ENCODE measurements around the gene PIAS4. TPM values are rescaled to one million over a fixed set of nuclear protein-coding genes. Genes with fewer than 3 reads are reported as not detected.

Gene PIAS4
- total RNA-seq, 1 donor from 2014 or later, result 17.0 TPM

DNA sequence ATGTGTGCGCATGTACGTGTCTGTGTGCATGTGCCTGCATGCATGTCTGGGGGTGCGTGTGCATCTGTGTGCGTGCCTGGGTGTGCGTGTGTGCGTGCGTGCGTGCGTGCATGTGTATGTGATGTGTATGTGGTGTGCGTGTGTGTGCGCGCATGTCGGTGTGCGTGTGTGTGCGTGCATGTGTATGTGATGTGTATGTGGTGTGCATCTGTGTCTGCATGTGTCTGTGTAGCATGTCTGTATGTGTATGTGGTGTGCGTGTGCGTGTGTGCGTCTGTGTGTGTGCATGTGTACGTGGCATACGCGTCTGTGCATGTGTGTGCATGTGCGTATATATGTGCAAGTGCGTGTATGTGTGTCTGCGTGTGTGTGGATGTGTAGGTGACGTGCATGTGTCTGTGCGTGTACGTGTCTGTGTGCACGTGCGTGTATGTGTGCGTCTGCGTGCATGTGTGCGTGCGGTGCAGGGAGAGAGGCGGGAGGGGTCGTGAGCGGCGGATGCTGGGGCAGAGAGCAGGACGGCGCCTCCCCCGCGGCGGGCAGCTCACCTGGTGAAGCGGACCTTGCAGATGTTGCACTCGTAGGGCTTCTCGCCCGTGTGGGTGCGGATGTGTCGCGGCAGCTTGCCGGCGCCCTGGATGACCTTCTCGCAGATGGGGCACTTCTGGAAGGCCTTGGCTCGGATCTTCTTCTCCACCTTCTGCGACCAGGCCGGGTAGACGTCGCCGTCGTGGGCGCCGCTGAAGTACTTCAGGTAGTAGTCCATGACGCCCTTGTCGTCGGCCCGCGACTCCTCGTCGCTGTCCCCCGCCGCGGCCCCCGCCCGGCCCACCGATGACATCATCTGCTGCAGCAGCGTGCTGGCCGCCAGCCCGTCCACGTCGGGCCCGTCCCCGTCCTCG, 46.1 kb downstream of the PIAS4 start:
- Mint-ChIP-seq H3K4me1 (peaks cover 11% of the 10 kb centered on the region), H3K4me3 (peak overlapping the region; percentile 27), H3K27ac (no peak overlapping the region), H3K36me3 (peaks cover 22% of the 10 kb centered on the region), H3K9me3 (no peaks in the 10 kb centered on the region), H3K27me3 (ENCODE audit: insufficient read depth, low read depth) (peaks cover 5% of the 10 kb centered on the region)
- Histone ChIP-seq H3K79me2 (ENCODE audit: low read depth) (peaks cover 43% of the 10 kb centered on the region), H3K9ac (no peak overlapping the region), H3K4me3 (no peak overlapping the region), H4K20me1 (ENCODE audit: low read depth) (peaks cover 54% of the 10 kb centered on the region), H3F3A (ENCODE audit: low read depth) (no peaks in the 10 kb centered on the region), H3K4me1 (no peaks in the 10 kb centered on the region), H3K27me3 (no peaks in the 10 kb centered on the region), H3K36me3 (no peaks in the 10 kb centered on the region), H3K4me2 (no peak overlapping the region), H2AFZ (replicated peaks) (no peak overlapping the region), H3K27ac (no peak overlapping the region), H3K9me3 (ENCODE audit: low read depth) (no peaks in the 10 kb centered on the region)
- no peak for DNase-seq (ENCODE audit: low spot score)
- TF ChIP-seq EZH2 (IDR thresholded peaks at IDR 0.05), result no peak
- no peak for TF ChIP-seq EZH2phosphoT487 (IDR thresholded peaks at IDR 0.05)
- TF ChIP-seq, protein P1, sequence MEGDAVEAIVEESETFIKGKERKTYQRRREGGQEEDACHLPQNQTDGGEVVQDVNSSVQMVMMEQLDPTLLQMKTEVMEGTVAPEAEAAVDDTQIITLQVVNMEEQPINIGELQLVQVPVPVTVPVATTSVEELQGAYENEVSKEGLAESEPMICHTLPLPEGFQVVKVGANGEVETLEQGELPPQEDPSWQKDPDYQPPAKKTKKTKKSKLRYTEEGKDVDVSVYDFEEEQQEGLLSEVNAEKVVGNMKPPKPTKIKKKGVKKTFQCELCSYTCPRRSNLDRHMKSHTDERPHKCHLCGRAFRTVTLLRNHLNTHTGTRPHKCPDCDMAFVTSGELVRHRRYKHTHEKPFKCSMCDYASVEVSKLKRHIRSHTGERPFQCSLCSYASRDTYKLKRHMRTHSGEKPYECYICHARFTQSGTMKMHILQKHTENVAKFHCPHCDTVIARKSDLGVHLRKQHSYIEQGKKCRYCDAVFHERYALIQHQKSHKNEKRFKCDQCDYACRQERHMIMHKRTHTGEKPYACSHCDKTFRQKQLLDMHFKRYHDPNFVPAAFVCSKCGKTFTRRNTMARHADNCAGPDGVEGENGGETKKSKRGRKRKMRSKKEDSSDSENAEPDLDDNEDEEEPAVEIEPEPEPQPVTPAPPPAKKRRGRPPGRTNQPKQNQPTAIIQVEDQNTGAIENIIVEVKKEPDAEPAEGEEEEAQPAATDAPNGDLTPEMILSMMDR (IDR thresholded peaks at IDR 0.05), result no peak

DNA sequence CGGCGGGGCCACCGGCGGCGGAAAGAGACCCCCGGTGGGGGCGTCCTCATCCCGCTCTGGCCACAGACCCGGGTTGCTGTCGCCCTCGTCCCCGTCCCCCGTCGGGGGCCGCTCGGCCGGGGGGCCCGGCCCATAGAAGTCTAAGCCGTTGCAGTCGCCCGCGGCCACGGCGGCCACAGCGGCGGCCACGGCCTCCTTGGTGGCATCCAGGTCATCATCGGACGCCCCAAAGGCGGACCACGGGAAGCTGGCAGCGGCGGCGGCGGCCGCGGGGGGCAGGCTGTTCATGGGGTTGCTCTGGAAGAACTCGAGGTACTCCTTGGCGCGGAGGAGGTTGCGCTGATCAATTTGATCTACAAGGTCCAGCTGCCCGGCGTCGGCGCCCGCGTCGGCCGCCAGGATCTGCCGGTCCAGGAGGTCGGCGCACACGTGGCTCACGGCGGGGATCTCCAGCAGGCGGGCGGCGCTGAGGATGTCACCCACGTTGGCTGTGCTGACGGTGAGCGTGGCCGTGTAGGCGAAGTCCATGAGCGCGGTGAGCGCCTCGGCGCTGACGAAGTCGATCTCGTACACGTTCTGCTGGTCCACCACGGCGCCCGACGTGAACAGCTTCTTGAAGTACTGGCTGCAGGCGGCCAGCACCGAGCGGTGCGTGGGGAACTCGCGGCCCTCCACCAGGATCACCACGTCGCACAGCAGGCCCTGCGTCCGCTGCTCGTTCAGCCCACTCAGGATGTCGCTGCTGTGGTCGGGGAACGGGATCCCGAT, 47.1 kb downstream of the PIAS4 start:
- no peaks in the 10 kb centered on the region for H3F3A ChIP-seq (ENCODE audit: low read depth)
- H3K9ac ChIP-seq, result no peak overlapping the region
- peaks cover 59% of the 10 kb centered on the region for H4K20me1 ChIP-seq (ENCODE audit: low read depth)
- DNase-seq (ENCODE audit: low spot score), result no peak
- H3K27ac ChIP-seq, result no peak overlapping the region
- H3K9me3 ChIP-seq (ENCODE audit: low read depth), result no peaks in the 10 kb centered on the region
- no peak overlapping the region for H3K27ac Mint-ChIP-seq
- H3K4me2 ChIP-seq, result no peak overlapping the region
- H3K9me3 Mint-ChIP-seq, result no peaks in the 10 kb centered on the region
- no peak overlapping the region for H2AFZ ChIP-seq (replicated peaks)
- peaks cover 48% of the 10 kb centered on the region for H3K79me2 ChIP-seq (ENCODE audit: low read depth)
- H3K27me3 Mint-ChIP-seq (ENCODE audit: insufficient read depth, low read depth), result peaks cover 5% of the 10 kb centered on the region
- peaks cover 11% of the 10 kb centered on the region for H3K4me1 Mint-ChIP-seq
- H3K4me3 Mint-ChIP-seq, result no peak overlapping the region
- no peaks in the 10 kb centered on the region for H3K27me3 ChIP-seq
- TF ChIP-seq EZH2 (IDR thresholded peaks at IDR 0.05) (no peak), EZH2phosphoT487 (IDR thresholded peaks at IDR 0.05) (no peak)
- TF ChIP-seq, protein P1 (IDR thresholded peaks at IDR 0.05), result no peak
- no peaks in the 10 kb centered on the region for H3K4me1 ChIP-seq
- no peak overlapping the region for H3K4me3 ChIP-seq
- H3K36me3 ChIP-seq, result no peaks in the 10 kb centered on the region
- H3K36me3 Mint-ChIP-seq, result peaks cover 22% of the 10 kb centered on the region

DNA sequence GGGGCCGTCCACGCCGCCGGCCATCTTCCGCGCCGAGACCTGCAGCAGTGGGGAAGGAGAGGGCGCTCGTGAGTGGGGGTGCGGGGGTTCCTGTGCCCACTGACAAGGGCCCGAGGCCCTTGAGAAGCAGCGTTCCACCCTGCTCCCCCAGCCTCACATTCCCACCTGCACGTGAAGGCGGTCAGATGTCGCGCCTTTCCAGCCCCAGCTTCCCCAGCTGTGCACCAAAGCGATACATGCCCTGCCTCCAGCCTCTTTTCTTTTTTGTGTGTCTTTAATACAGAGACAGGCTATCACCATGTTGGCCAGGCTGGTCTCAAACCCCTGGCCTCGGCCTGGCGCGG, 47.6 kb downstream of the PIAS4 start:
- peaks cover 61% of the 10 kb centered on the region for H4K20me1 ChIP-seq (ENCODE audit: low read depth)
- peaks cover 11% of the 10 kb centered on the region for H3K4me1 Mint-ChIP-seq

More for the DNA sequence above, 47.6 kb downstream of the PIAS4 start:
- DNase-seq (ENCODE audit: low spot score), result no peak
- Histone ChIP-seq H3K79me2 (ENCODE audit: low read depth) (peaks cover 50% of the 10 kb centered on the region), H3K9me3 (ENCODE audit: low read depth) (no peaks in the 10 kb centered on the region), H3K9ac (no peak overlapping the region), H3K4me1 (no peaks in the 10 kb centered on the region), H2AFZ (replicated peaks) (no peak overlapping the region), H3K27ac (no peak overlapping the region), H3F3A (ENCODE audit: low read depth) (no peaks in the 10 kb centered on the region), H3K4me3 (no peak overlapping the region), H3K4me2 (no peak overlapping the region), H3K36me3 (no peaks in the 10 kb centered on the region), H3K27me3 (no peaks in the 10 kb centered on the region)
- peaks cover 22% of the 10 kb centered on the region for H3K36me3 Mint-ChIP-seq
- H3K9me3 Mint-ChIP-seq, result no peaks in the 10 kb centered on the region
- TF ChIP-seq EZH2phosphoT487 (IDR thresholded peaks at IDR 0.05) (no peak), EZH2 (IDR thresholded peaks at IDR 0.05) (no peak)
- TF ChIP-seq, protein P1 (IDR thresholded peaks at IDR 0.05), result no peak
- H3K4me3 Mint-ChIP-seq, result no peak overlapping the region
- peaks cover 5% of the 10 kb centered on the region for H3K27me3 Mint-ChIP-seq (ENCODE audit: insufficient read depth, low read depth)
- no peak overlapping the region for H3K27ac Mint-ChIP-seq
